Endodermal cell (in vitro differentiated cells): Measurements from ENCODE around the gene DIP2B. TPM values are rescaled to one million over a fixed set of nuclear protein-coding genes. Genes with fewer than 3 reads are reported as not detected.

ENCODE experiments used
- DNase-seq: peaks from one replicate; pipeline ENCODE4 v3.0.0-alpha.2; 2017
- H3K27ac ChIP-seq: 2 replicates; pipeline ENCODE4 v1.5.1; 2013; ENCODE audit warnings: mild to moderate bottlenecking, low read depth, low read length, moderate library complexity
- H3K27me3 ChIP-seq: 2 replicates; pipeline ENCODE4 v1.6.1; 2013; ENCODE audit warnings: mild to moderate bottlenecking, low read length, moderate library complexity; ENCODE audit not compliant: insufficient read depth, control insufficient read depth, poor library complexity, severe bottlenecking
- H3K36me3 ChIP-seq: 2 replicates; pipeline ENCODE4 v1.7.0; 2013; ENCODE audit warnings: mild to moderate bottlenecking, low read length, moderate library complexity; ENCODE audit not compliant: control insufficient read depth, insufficient read depth
- H3K4me1 ChIP-seq: one replicate; pipeline ENCODE4 v1.7.0; 2013; ENCODE audit warnings: low read length; ENCODE audit not compliant: control insufficient read depth, insufficient read depth
- H3K4me3 ChIP-seq: 2 replicates; pipeline ENCODE4 v1.5.1; 2013; ENCODE audit warnings: mild to moderate bottlenecking, low read length, moderate library complexity
- H3K9ac ChIP-seq: 2 replicates; pipeline ENCODE4 v1.6.1; 2013; ENCODE audit warnings: mild to moderate bottlenecking, low read length, moderate library complexity; ENCODE audit not compliant: poor library complexity, severe bottlenecking; ENCODE audit errors: extremely low read depth
- H3K9me3 ChIP-seq: 2 replicates; pipeline ENCODE4 v1.6.1; 2013; ENCODE audit warnings: mild to moderate bottlenecking, low read length, moderate library complexity; ENCODE audit not compliant: control insufficient read depth
- H3K27ac Mint-ChIP-seq: 2 replicates; pipeline ENCODE4 v1.8.0; 2020; ENCODE audit warnings: mixed read lengths
- H3K27me3 Mint-ChIP-seq: 2 replicates; pipeline ENCODE4 v1.8.0; 2021; ENCODE audit warnings: mild to moderate bottlenecking, mixed read lengths; ENCODE audit not compliant: insufficient read depth
- H3K36me3 Mint-ChIP-seq: 2 replicates; pipeline ENCODE4 v1.8.0; 2020; ENCODE audit warnings: low read depth, mixed read lengths
- H3K4me1 Mint-ChIP-seq: 2 replicates; pipeline ENCODE4 v1.8.0; 2020; ENCODE audit warnings: mixed read lengths
- H3K4me3 Mint-ChIP-seq: 2 replicates; pipeline ENCODE4 v1.8.0; 2020; ENCODE audit warnings: mild to moderate bottlenecking, moderate library complexity, mixed read lengths
- H3K9me3 Mint-ChIP-seq: 2 replicates; pipeline ENCODE4 v1.8.0; 2020; ENCODE audit warnings: mild to moderate bottlenecking, mixed read lengths
- CTCF ChIP-seq: fragments of 200-600 bp; sonication (generic); conservative IDR thresholded peaks from 2 replicates; pipeline ENCODE4 v1.5.0; 2021; ENCODE audit warnings: antibody characterized with exemption, mild to moderate bottlenecking
- WGBS, 2 experiments: methylation state at CpG; one replicate each; pipeline versions ENCODE4 v1.1.5 to v1.1.7; 2013; ENCODE audit warnings: missing lambda C conversion rate in 2 of 2, mixed read lengths in 1 of 2; ENCODE audit not compliant: insufficient coverage in 1 of 2, insufficient read length in 1 of 2; 5-methylcytosine and 5-hydroxymethylcytosine counted together
- total RNA-seq, 2 donors: library from RNA; stranded (reverse); fragmentation: NEBNext Ultra II Directional in 1 of 2; extraction: Animal tissue kit (Norgen Biotek cat#: 25700) in 1 of 2; gene quantifications; 2 replicates in 1 of 2; 3 replicates in 1 of 2; pipeline ENCODE4 v1.2.1, GENCODE V29; 2021

The DIP2B gene
- total RNA-seq, 2 donors from 2014 or later = 20.6 to 21.3 TPM

DNA sequence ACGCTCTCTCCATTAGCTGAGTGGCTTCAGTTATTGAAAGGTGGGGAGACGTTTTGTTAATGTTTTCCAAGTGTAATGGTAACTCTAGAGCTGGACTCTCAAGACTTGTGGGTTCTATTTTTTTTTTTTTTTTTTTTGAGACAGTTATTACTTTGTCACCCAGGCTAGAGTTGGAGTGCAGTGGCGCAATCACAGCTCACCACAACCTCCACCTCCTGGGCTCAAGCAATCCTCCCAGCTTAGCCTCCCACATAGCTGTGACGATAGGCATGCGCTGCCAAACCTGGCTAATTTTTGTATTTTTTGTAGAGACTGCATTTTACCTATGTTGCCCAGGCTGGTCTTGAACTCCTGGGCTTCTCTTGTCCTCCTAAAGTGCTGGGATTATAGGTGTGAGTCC is 285.3 kb downstream of the DIP2B start:
- H3K36me3 ChIP-seq = peaks cover 18% of the 10 kb centered on the region
- Mint-ChIP-seq H3K27ac (no peak overlapping the region), H3K4me3 (no peak overlapping the region), H3K9me3 (peaks cover 19% of the 10 kb centered on the region), H3K36me3 (peaks cover 34% of the 10 kb centered on the region), H3K4me1 (no peaks in the 10 kb centered on the region), H3K27me3 (no peaks in the 10 kb centered on the region)
- no peak for DNase-seq
- H3K4me1 ChIP-seq = no peaks in the 10 kb centered on the region
- no peak overlapping the region for H3K27ac ChIP-seq
- no peak overlapping the region for H3K9ac ChIP-seq
- WGBS, 2 experiments = 92 to 96% methylated on average over 2 to 5 of the region's 5 CpGs
- H3K9me3 ChIP-seq = peaks cover 19% of the 10 kb centered on the region
- no peaks in the 10 kb centered on the region for H3K27me3 ChIP-seq
- no peak for TF ChIP-seq CTCF
- no peak overlapping the region for H3K4me3 ChIP-seq

Other genes with a start within 250 kb of the DIP2B start
- gene LIMA1, start 221.5 kb upstream of the DIP2B start, total RNA-seq = 10 to 100 TPM; 20.1 to 26.0 TPM
- gene FAM186A, start 108.4 kb upstream of the DIP2B start, total RNA-seq = not detected
- 100 to 1,000 TPM in 1 of 2 donors, 10 to 100 TPM in 1; 91.7 to 106 TPM for gene LARP4, start 104.1 kb upstream of the DIP2B start, total RNA-seq